Activated CD8-positive, alpha-beta memory T cell treated with anti-CD3 and anti-CD28 coated beads, Interleukin-2, amount 50 U/mL, for 24 hours (primary cell): ENCODE measurements around the gene SHISAL1.

Experiments
- DNase-seq: peaks from one replicate; pipeline ENCODE4 v3.0.0-alpha.2; 2020; ENCODE audit errors: extremely low read depth

SHISAL1 gene

GRCh38 chr22:44278243-44279068 lies 34.3 kb downstream of the SHISAL1 start:
- DNase-seq: no peak

- no peak for DNase-seq
Measured at GRCh38 chr22:44277386-44278135, 35.2 kb downstream of the SHISAL1 start.

- DNase-seq: no peak
Measured at GRCh38 chr22:44276706-44277356, 35.9 kb downstream of the SHISAL1 start.

GRCh38 chr22:44276041-44276440 lies 36.7 kb downstream of the SHISAL1 start:
- no peak for DNase-seq

GRCh38 chr22:44275631-44275995 lies 37.1 kb downstream of the SHISAL1 start:
- no peak for DNase-seq

GRCh38 chr22:44274918-44275630 lies 37.7 kb downstream of the SHISAL1 start:
- DNase-seq: no peak

GRCh38 chr22:44273175-44273574 lies 39.6 kb downstream of the SHISAL1 start:
- no peak for DNase-seq

- no peak for DNase-seq
Measured at GRCh38 chr22:44272401-44272771, 40.4 kb downstream of the SHISAL1 start.

GRCh38 chr22:44271732-44272400 lies 40.9 kb downstream of the SHISAL1 start:
- no peak for DNase-seq

- no peak for DNase-seq
Measured at GRCh38 chr22:44271010-44271500, 41.7 kb downstream of the SHISAL1 start.

GRCh38 chr22:44270556-44270880 lies 42.2 kb downstream of the SHISAL1 start:
- DNase-seq: no peak

GRCh38 chr22:44269757-44270555 lies 42.8 kb downstream of the SHISAL1 start:
- no peak for DNase-seq

- no peak for DNase-seq
Measured at GRCh38 chr22:44269117-44269498, 43.6 kb downstream of the SHISAL1 start.

GRCh38 chr22:44268431-44269116 lies 44.2 kb downstream of the SHISAL1 start:
- DNase-seq: no peak

- DNase-seq: no peak
Measured at GRCh38 chr22:44267856-44268255, 44.9 kb downstream of the SHISAL1 start.

GRCh38 chr22:44266796-44267760 lies 45.7 kb downstream of the SHISAL1 start:
- no peak for DNase-seq

GRCh38 chr22:44263547-44263946 lies 49.2 kb downstream of the SHISAL1 start:
- DNase-seq: no peak

- no peak for DNase-seq
Measured at GRCh38 chr22:44261861-44262595, 50.7 kb downstream of the SHISAL1 start.
